Keratinocyte (primary cell): Measurements from ENCODE around the gene UNC5A. TPM values are rescaled to one million over a fixed set of nuclear protein-coding genes. Genes with fewer than 3 reads are reported as not detected.

Experiments
- DNase-seq: peaks from one replicate; pipeline ENCODE4 v3.0.0-alpha.2; 2011; ENCODE audit warnings: low read depth, missing footprints, low spot score
- FAIRE-seq: peaks from 2 replicates; lab custom pipeline; 2011; peaks lifted over from hg19 to GRCh38; lab: Jason Lieb, UNC
- H2AFZ ChIP-seq: 2 replicates; pipeline ENCODE4 v1.6.0; 2012; ENCODE audit warnings: low read length, control low read depth, inconsistent platforms; ENCODE audit not compliant: control insufficient read depth
- H3K27ac ChIP-seq: 2 replicates; pipeline ENCODE4 v1.5.1; 2011; ENCODE audit warnings: low read length; ENCODE audit not compliant: control insufficient read depth, insufficient read depth
- H3K27me3 ChIP-seq: 3 replicates; pipeline ENCODE4 v1.6.0; 2011; ENCODE audit warnings: low read length; ENCODE audit not compliant: control insufficient read depth, insufficient read depth; ENCODE audit errors: extremely low read depth
- H3K36me3 ChIP-seq, 2 experiments: 2 replicates in 1 of 2; 3 replicates in 1 of 2; pipeline ENCODE4 v1.5.1; 2011; ENCODE audit warnings: low read length in 2 of 2, mild to moderate bottlenecking in 1 of 2; ENCODE audit not compliant: control insufficient read depth in 2 of 2, insufficient read depth in 2 of 2; ENCODE audit errors: extremely low read depth in 1 of 2
- H3K4me1 ChIP-seq: 3 replicates; pipeline ENCODE4 v1.5.1; 2011; ENCODE audit warnings: low read length; ENCODE audit not compliant: control insufficient read depth, insufficient read depth; ENCODE audit errors: extremely low read depth
- H3K4me2 ChIP-seq: 3 replicates; pipeline ENCODE4 v1.6.0; 2011; ENCODE audit warnings: low read depth, low read length; ENCODE audit not compliant: control insufficient read depth, insufficient read depth; ENCODE audit errors: extremely low read depth
- H3K4me3 ChIP-seq, 3 experiments: fragments of 200-600 bp in 1 of 3; sonication (generic) in 1 of 3; 2 replicates in 2 of 3; 3 replicates in 1 of 3; pipeline ENCODE4 v1.5.1; 2011 to 2016; ENCODE audit warnings: low read length in 3 of 3, mild to moderate bottlenecking in 3 of 3, control low read depth in 2 of 3, inconsistent platforms in 1 of 3, low read depth in 1 of 3, mixed read lengths in 1 of 3, mixed run types in 1 of 3, moderate library complexity in 1 of 3; ENCODE audit not compliant: control insufficient read depth in 2 of 3, insufficient read depth in 2 of 3; ENCODE audit errors: extremely low read depth in 1 of 3
- H3K79me2 ChIP-seq: 2 replicates; pipeline ENCODE4 v1.6.0; 2012; ENCODE audit warnings: low read length; ENCODE audit not compliant: control insufficient read depth, insufficient read depth
- H3K9ac ChIP-seq: 3 replicates; pipeline ENCODE4 v1.6.0; 2011; ENCODE audit warnings: low read length; ENCODE audit not compliant: control insufficient read depth, insufficient read depth; ENCODE audit errors: extremely low read depth
- H3K9me1 ChIP-seq: 3 replicates; pipeline ENCODE4 v1.6.0; 2011; ENCODE audit warnings: low read length; ENCODE audit not compliant: control insufficient read depth, insufficient read depth; ENCODE audit errors: extremely low read depth
- H3K9me3 ChIP-seq: 2 replicates; pipeline ENCODE4 v1.5.1; 2012; ENCODE audit warnings: low read depth, low read length; ENCODE audit not compliant: control insufficient read depth
- H4K20me1 ChIP-seq: 3 replicates; pipeline ENCODE4 v1.6.0; 2011; ENCODE audit warnings: low read length; ENCODE audit not compliant: control insufficient read depth, insufficient read depth; ENCODE audit errors: extremely low read depth
- CTCF ChIP-seq, 3 experiments: IDR thresholded peaks in 1 of 3; conservative IDR thresholded peaks in 1 of 3; optimal IDR thresholded peaks in 1 of 3; 2 replicates in 2 of 3; 3 replicates in 1 of 3; pipeline versions ENCODE3 to v1.5.1; 2011; ENCODE audit warnings: low read length in 3 of 3, mild to moderate bottlenecking in 3 of 3, moderate library complexity in 2 of 3, control low read depth in 1 of 3, inconsistent platforms in 1 of 3; ENCODE audit not compliant: insufficient read depth in 2 of 3; ENCODE audit errors: extremely low read depth in 1 of 3
- EZH2 ChIP-seq: IDR thresholded peaks from one replicate; pipeline ENCODE4 v1.6.1; 2012; ENCODE audit warnings: inconsistent platforms, mild to moderate bottlenecking, low read length, moderate library complexity
- dilution Hi-C: fragments of 300-500 bp; cut with MboI; formaldehyde crosslinking; loops from one replicate; pipeline ENCODE4 v1.7.0; 2020; ENCODE audit warnings: low sequenced_read_pairs; ENCODE audit not compliant: extremely low pct_ligation_motif_present
- polyA plus RNA-seq, 5 experiments: library from polyadenylated mRNA; depleted of rRNA in 3 of 5; stranded (reverse) in 3 of 5; stranded (forward) in 1 of 5; unstranded in 1 of 5; fragments of >200 nt; gene quantifications; 1 replicate in 1 of 5; 2 replicates in 3 of 5; 3 replicates in 1 of 5; pipeline versions ENCODE4 v1.2.1 to v1.2.3, GENCODE V29; 2011 to 2012; ENCODE audit warnings: missing spikeins in 2 of 5, low read depth in 1 of 5, low replicate concordance in 1 of 5

Gene UNC5A
- polyA plus RNA-seq, 1 donor (not counting 4 experiments of a cell fraction or from before 2014, with no cell fraction given) = not detected

DNA sequence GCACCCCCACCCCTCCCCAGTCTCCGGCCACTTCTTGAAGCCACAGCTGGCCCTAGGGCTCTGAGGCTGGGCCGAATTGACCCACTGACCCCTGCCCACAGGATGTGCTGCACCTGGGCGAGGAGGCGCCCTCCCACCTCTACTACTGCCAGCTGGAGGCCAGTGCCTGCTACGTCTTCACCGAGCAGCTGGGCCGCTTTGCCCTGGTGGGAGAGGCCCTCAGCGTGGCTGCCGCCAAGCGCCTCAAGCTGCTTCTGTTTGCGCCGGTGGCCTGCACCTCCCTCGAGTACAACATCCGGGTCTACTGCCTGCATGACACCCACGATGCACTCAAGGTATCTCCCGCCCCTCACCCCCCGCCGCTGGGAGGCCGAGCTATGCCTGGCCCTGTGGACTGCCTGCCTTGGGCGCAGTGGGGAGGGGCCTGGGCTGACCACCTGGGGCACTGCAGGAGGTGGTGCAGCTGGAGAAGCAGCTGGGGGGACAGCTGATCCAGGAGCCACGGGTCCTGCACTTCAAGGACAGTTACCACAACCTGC is 67.5 kb downstream of the UNC5A start:
- peaks cover 4% of the 10 kb centered on the region for H3K4me1 ChIP-seq
- no peak overlapping the region for H3K4me2 ChIP-seq
- no peak overlapping the region for H3K27ac ChIP-seq
- H3K79me2 ChIP-seq = no peaks in the 10 kb centered on the region
- no peaks in the 10 kb centered on the region for H3K9me3 ChIP-seq
- no peak for DNase-seq
- no peak for FAIRE-seq
- no peak overlapping the region for H3K4me3 ChIP-seq
- no peak overlapping the region for H3K9ac ChIP-seq
- dilution Hi-C loops = no loop called here
- H3K9me1 ChIP-seq = no peaks in the 10 kb centered on the region
- H3K36me3 ChIP-seq = no peaks in the 10 kb centered on the region
- H4K20me1 ChIP-seq = no peaks in the 10 kb centered on the region
- TF ChIP-seq EZH2 = no peak
- no peak for TF ChIP-seq CTCF (optimal IDR thresholded peaks at IDR 0.05 in 1 of 3, IDR thresholded peaks at IDR 0.05 in 1 of 3, conservative IDR thresholded peaks at IDR 0.05 in 1 of 3; ENCODE audit: extremely low read depth in 1 of 3, insufficient read depth in 2 of 3, low read length in 3 of 3)
- H3K27me3 ChIP-seq = peaks cover 44% of the 10 kb centered on the region
- no peak overlapping the region for H2AFZ ChIP-seq

DNA sequence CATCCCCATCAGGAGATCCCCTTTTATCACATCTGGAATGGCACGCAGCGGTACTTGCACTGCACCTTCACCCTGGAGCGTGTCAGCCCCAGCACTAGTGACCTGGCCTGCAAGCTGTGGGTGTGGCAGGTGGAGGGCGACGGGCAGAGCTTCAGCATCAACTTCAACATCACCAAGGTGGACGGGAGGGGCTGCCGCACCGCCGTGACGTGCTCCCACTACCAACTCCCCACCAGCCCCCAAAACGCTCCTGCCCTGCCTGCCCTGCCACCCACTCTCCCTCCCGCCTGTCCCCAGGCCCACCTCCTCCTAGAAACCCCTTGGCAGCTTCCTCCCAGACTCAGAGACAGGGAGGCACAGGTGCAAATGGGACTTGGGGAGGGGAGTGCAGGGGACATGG is 68.1 kb downstream of the UNC5A start:
- H3K9me3 ChIP-seq = no peaks in the 10 kb centered on the region
- H3K36me3 ChIP-seq = no peaks in the 10 kb centered on the region
- TF ChIP-seq EZH2 = no peak
- TF ChIP-seq CTCF (optimal IDR thresholded peaks at IDR 0.05 in 1 of 3, IDR thresholded peaks at IDR 0.05 in 1 of 3, conservative IDR thresholded peaks at IDR 0.05 in 1 of 3; ENCODE audit: extremely low read depth in 1 of 3, insufficient read depth in 2 of 3, low read length in 3 of 3) = no peak
- dilution Hi-C loops = no loop called here
- H3K27me3 ChIP-seq = peaks cover 44% of the 10 kb centered on the region
- no peaks in the 10 kb centered on the region for H4K20me1 ChIP-seq
- FAIRE-seq (no peak), DNase-seq (no peak)
- peaks cover 4% of the 10 kb centered on the region for H3K4me1 ChIP-seq
- H3K4me3 ChIP-seq = no peak overlapping the region
- H3K27ac ChIP-seq = no peak overlapping the region
- no peak overlapping the region for H3K9ac ChIP-seq
- no peaks in the 10 kb centered on the region for H3K9me1 ChIP-seq
- H3K79me2 ChIP-seq = no peaks in the 10 kb centered on the region
- no peak overlapping the region for H2AFZ ChIP-seq
- no peak overlapping the region for H3K4me2 ChIP-seq
